GM12873 (cell line): Measurements from ENCODE around the gene BAZ2B.

Experiments
- TF ChIP-seq, protein P1 (sequence below): IDR thresholded peaks from 2 replicates; pipeline ENCODE4 v1.5.1; 2012; ENCODE audit warnings: low read depth, mild to moderate bottlenecking, moderate library complexity, low read length, control low read depth; ENCODE audit not compliant: insufficient read depth; ENCODE audit errors: missing control alignments

Gene BAZ2B

GRCh38 chr2:159285929-159286708 lies 330.2 kb downstream of the BAZ2B start, which contains the start of gene WDSUB1:
WDSUB1 (minus strand) TSS chr2:159286703; CDS start chr2:159283069, 3,634 bp downstream.
- TF ChIP-seq, protein P1, sequence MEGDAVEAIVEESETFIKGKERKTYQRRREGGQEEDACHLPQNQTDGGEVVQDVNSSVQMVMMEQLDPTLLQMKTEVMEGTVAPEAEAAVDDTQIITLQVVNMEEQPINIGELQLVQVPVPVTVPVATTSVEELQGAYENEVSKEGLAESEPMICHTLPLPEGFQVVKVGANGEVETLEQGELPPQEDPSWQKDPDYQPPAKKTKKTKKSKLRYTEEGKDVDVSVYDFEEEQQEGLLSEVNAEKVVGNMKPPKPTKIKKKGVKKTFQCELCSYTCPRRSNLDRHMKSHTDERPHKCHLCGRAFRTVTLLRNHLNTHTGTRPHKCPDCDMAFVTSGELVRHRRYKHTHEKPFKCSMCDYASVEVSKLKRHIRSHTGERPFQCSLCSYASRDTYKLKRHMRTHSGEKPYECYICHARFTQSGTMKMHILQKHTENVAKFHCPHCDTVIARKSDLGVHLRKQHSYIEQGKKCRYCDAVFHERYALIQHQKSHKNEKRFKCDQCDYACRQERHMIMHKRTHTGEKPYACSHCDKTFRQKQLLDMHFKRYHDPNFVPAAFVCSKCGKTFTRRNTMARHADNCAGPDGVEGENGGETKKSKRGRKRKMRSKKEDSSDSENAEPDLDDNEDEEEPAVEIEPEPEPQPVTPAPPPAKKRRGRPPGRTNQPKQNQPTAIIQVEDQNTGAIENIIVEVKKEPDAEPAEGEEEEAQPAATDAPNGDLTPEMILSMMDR, result no peak

DNA sequence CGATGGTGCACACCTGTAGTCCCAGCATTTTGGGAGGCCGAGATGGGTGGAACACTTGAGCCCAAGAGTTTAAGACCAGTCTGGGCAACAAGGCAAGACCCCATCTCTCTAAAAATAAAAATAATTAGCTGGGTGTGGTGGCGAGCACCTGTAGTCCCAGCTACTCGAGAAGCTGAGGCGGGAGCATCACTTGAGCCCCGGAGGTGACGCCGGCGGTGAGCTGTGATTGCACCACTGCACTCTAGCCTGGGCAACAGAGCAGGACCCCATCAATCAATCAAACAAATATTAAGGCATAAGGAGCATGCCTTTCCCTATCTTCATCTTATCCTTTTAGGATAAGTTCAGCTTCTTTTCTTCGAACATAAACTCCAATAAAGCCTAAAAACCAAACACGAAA lies 330.9 kb downstream of the BAZ2B start:
- TF ChIP-seq, protein P1, result no peak

- TF ChIP-seq, protein P1, result no peak
Observed at GRCh38 chr2:159283529-159283928, 332.8 kb downstream of the BAZ2B start.

DNA sequence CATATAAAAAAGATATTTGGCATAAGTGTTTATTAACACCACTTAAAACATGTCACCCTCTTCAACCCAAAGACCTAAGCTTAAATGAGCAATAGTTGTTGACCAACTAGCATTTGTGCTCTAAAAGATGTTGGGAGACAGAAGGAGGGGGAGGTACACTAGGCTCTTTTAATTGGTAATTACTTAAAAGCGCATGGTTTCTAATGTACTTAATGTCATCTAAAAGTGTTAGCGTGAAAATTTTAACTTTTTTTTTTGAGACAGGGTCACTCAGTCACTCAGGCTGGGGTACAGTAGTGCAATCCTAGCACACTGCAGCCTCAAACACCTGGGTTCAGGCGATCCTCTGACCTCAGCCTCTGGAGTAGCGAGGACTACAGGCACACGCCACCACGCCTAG lies 335.3 kb downstream of the BAZ2B start:
- TF ChIP-seq, protein P1, result no peak

DNA sequence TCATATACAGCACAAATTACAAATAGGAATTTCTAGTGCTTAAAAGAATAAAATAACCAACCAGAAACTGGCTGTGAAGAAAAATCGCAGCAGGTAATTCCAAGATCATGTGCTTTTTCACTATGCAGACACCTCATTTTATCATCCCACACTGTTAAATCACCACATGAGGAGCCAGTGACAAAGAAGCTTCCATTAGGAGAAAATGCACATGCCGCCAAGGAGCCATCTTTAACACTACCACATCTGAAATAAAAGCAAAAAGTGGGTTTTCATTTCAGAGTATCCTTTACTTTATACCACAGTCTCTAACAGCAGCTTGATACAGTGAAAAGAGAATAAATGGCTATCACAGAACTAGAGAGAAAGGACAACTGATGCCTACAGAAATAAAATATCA lies 336.6 kb downstream of the BAZ2B start:
- TF ChIP-seq, protein P1, result no peak

DNA sequence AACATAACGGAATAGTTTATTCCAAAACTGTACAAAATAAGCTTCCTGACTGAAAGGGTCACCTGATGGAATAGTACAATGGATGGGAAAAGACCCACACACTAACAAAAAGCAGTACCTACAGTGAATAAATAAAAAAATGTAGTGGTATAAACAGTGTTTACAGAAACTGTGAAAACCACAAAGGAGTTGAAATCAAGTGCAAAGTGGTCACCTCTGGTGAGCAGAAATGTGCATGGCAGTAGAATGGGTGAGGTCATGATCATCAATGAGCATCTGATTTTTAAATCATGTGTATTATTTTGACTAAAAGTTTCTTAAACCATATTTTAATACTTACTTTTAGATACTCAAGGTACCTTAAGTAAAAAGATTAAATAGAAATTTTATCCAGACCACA lies 341.2 kb downstream of the BAZ2B start:
- TF ChIP-seq, protein P1, result no peak

DNA sequence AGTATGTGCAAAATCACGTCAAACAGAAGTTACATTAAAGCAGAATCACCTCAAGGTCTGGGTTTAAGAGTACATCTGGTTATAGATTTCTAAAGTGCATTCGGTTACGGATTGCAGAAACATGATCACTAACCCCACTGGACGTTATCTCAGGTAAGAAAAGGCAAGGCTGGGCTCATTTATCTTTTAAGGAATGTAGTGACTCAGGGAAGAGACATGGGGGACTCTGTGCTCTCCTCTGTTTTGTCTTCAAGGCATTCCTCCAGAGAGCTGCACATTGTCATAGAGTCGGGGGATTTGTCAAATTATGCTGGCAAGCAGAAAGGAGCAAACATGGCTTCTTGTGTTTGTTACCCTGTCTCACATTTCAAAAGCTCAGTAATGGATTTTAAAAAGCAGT lies 344.2 kb downstream of the BAZ2B start:
- TF ChIP-seq, protein P1, result no peak
